GM12873 (cell line): ENCODE measurements around the gene OR52N5.

ENCODE experiments used
- TF ChIP-seq, protein P1 (sequence below): IDR thresholded peaks from 2 replicates; pipeline ENCODE4 v1.5.1; 2012; ENCODE audit warnings: low read depth, mild to moderate bottlenecking, moderate library complexity, low read length, control low read depth; ENCODE audit not compliant: insufficient read depth; ENCODE audit errors: missing control alignments

Gene OR52N5

DNA sequence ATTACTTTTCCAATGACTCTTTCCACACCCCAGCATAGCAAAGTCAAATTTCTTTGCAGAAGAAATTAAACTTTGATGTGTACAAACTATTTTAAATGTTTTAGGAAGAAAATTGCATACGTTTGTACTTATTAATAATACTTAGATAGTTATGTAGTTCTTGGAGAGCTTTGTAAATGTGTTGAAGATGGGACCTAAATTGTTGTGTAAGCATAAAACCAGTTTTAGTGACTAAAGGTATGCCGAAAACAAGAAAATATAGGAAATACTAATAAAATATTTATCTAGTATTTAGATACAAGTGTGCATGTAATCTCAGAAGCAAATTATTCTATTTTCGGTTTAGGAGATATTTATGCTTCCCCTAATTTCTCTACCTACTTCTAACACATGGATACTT, 33.3 kb downstream of the OR52N5 start:
- TF ChIP-seq, protein P1, sequence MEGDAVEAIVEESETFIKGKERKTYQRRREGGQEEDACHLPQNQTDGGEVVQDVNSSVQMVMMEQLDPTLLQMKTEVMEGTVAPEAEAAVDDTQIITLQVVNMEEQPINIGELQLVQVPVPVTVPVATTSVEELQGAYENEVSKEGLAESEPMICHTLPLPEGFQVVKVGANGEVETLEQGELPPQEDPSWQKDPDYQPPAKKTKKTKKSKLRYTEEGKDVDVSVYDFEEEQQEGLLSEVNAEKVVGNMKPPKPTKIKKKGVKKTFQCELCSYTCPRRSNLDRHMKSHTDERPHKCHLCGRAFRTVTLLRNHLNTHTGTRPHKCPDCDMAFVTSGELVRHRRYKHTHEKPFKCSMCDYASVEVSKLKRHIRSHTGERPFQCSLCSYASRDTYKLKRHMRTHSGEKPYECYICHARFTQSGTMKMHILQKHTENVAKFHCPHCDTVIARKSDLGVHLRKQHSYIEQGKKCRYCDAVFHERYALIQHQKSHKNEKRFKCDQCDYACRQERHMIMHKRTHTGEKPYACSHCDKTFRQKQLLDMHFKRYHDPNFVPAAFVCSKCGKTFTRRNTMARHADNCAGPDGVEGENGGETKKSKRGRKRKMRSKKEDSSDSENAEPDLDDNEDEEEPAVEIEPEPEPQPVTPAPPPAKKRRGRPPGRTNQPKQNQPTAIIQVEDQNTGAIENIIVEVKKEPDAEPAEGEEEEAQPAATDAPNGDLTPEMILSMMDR: no peak

DNA sequence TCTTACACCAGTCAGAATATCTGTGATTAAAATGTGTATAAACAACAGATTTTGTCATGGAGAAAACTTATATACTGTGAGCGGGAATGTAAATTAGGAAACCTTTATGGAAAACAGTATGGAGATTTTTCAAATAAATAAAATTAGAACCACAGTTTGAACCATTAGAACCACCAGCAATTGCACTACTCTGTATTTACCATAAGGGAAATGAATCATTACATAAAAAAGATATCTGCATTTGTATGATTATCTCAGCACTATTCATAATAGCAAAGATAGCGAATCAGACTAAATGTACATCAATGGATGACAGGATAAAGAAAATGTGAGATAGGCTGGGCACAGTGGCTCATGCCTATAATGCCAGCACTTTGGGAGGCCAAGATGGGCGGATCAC, 36.5 kb downstream of the OR52N5 start:
- TF ChIP-seq, protein P1: no peak

DNA sequence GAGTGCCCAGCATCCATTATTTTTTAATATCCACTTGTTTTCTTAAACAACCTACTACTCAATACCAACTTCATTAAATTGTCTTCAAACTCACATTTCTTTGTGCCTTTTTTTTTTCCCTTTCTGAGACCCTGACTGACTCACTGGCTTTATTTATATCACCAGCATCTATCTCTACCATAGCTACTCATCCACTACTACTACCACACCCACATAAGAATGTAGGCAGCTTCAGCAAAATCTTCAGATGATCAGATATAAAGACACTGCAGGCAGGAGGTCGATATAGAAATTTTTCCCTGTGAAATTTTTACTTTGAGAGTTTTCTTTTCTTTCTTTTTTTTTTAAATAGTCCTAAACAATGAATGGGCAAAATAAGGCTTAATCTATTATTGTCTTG, 44.7 kb downstream of the OR52N5 start:
- TF ChIP-seq, protein P1: no peak

DNA sequence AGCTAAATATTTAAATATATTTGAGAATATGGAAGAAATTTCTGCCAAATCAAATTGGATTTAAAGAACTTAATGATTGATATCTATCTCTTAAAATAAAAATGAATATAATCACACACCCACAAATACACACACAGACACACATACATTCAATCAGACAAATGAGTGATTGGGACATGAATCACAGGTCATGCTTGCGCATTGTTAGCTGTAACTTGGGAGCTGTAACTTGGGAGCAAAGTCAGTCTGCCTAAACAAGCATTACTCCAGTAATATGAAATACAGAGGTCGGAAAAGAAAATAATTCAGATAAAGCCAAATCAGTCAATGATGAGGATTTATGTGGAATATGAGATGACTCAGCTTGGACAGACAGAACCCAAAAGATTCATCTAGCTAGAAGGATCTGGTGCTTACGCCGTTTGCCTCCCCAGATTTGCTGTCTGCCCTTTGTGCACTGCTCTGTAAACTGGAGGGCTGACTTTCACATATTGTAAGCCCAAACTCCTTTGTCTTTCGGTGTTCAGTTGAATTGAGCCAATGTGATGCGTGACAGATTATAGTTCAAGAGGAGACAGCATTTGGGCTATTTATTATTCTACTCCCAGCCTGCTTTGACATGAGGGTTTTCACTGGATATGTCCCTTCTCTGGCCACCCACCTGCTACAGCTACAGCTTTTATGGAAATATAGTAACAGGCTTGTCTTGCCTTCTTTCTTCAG, 45.3 kb downstream of the OR52N5 start:
- TF ChIP-seq, protein P1: no peak

DNA sequence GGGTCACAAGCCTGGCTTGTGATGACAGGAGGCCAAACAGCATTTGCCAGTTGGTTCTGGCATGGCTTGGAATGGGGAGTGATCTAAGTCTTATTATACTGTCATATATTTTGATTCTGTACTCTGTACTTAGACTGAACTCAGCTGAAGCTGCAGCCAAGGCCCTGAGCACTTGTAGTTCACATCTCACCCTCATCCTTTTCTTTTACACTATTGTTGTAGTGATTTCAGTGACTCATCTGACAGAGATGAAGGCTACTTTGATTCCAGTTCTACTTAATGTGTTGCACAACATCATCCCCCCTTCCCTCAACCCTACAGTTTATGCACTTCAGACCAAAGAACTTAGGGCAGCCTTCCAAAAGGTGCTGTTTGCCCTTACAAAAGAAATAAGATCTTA, 46.1 kb downstream of the OR52N5 start:
- TF ChIP-seq, protein P1: no peak

DNA sequence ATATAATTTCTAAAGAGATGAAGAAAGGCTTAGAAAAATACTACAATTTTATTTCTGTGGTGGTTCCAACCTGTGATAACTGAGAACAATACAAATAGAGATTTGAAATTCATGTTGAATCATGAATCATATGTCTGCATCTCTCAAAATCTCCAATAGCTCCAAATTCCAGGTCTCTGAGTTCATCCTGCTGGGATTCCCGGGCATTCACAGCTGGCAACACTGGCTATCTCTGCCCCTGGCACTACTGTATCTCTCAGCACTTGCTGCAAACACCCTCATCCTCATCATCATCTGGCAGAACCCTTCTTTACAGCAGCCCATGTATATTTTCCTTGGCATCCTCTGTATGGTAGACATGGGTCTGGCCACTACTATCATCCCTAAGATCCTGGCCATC, 46.8 kb downstream of the OR52N5 start, which contains the start of gene OR56B1:
TSS of gene OR56B1 (plus strand) at position 53 of the 400 bp plus-strand sequence. CDS start at position 122, 69 bp downstream.
- TF ChIP-seq, protein P1: no peak

DNA sequence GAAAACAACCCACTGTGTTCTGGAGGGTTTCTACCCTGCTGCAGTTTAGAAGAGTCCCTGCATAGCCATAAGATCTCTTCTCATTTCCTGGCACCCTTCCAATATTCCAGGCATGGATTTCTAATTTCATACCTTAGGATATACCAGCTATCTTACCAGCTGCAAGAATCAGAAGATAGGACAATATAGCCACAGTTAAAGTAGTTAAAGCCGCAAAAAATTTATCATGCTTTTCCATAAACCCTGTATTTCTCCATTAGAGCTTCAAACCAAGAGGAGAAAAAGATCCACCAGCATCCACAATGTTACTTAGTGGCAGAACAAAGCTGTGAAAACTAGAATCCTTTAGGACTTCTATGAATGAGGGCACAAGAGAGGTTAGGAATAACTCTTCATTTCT, 55.5 kb downstream of the OR52N5 start:
- TF ChIP-seq, protein P1: no peak

DNA sequence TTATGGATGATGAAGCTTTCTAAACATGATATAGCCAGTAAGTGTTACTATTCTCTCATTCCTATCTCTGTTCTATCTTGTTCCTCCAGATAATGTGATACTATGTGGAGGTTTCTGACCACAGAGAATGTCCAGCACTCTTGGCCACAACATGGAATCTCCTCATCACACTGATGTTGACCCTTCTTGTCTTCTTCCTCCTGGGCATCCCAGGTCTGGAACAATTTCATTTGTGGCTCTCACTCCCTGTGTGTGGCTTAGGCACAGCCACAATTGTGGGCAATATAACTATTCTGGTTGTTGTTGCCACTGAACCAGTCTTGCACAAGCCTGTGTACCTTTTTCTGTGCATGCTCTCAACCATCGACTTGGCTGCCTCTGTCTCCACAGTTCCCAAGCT, 56.8 kb downstream of the OR52N5 start:
- TF ChIP-seq, protein P1: no peak
